ENCODE results near the gene ARL2.

ARL2 gene

GRCh38 chr11:65051398-65051858 lies 37.5 kb downstream of the ARL2 start:
- DNase-seq, result no peak

GRCh38 chr11:65053827-65054508 lies 40.0 kb downstream of the ARL2 start:
- DNase-seq, result no peak

GRCh38 chr11:65055538-65055937 lies 41.6 kb downstream of the ARL2 start:
- DNase-seq, result no peak

- no peak for DNase-seq
These were observed 43.0 kb downstream of the ARL2 start for GRCh38 chr11:65056999-65057398.

GRCh38 chr11:65057526-65057925 lies 43.6 kb downstream of the ARL2 start:
- DNase-seq, result no peak

- peak; percentile 92 for DNase-seq
These were observed 44.1 kb downstream of the ARL2 start for GRCh38 chr11:65058012-65058411.

GRCh38 chr11:65058419-65059054 lies 44.6 kb downstream of the ARL2 start, which contains the start of gene NAALADL1:
Gene NAALADL1 (minus strand): TSS chr11:65058553. CDS start chr11:65058521, 32 bp downstream.
- peak; percentile 75 for DNase-seq

- no peak for DNase-seq
These were observed 45.6 kb downstream of the ARL2 start for GRCh38 chr11:65059523-65059922.

- no peak for DNase-seq
These were observed 46.2 kb downstream of the ARL2 start for GRCh38 chr11:65059959-65060824.

- DNase-seq, result no peak
These were observed 47.0 kb downstream of the ARL2 start for GRCh38 chr11:65060913-65061408.

GRCh38 chr11:65063532-65063931 lies 49.6 kb downstream of the ARL2 start:
- DNase-seq, result no peak

- no peak for DNase-seq
These were observed 50.9 kb downstream of the ARL2 start for GRCh38 chr11:65064847-65065240.

- no peak for DNase-seq
These were observed 51.9 kb downstream of the ARL2 start for GRCh38 chr11:65065851-65066250.

- DNase-seq, result peak; percentile 56
These were observed 52.4 kb downstream of the ARL2 start for GRCh38 chr11:65066315-65066714.

- DNase-seq, result peak; percentile 95
These were observed 52.9 kb downstream of the ARL2 start for GRCh38 chr11:65066805-65067291.

GRCh38 chr11:65067446-65067845 lies 53.5 kb downstream of the ARL2 start:
- no peak for DNase-seq

- DNase-seq, result no peak
These were observed 55.3 kb downstream of the ARL2 start for GRCh38 chr11:65069217-65069616.

Measured in NCI-H146 (cell line).